Activated CD4-positive, CD25-positive, alpha-beta regulatory T cell treated with anti-CD3 and anti-CD28 coated beads, Interleukin-2, amount 50 U/mL, for 16 hours (primary cell): ENCODE measurements around the gene RAB14.
A peak's percentile ranks its signal among the peaks of the same experiment; 100 is the strongest.

Experiments used
- DNase-seq: peaks from one replicate; pipeline ENCODE4 v3.0.0-alpha.2; 2020; ENCODE audit warnings: low read depth, low spot score

The RAB14 gene

DNA sequence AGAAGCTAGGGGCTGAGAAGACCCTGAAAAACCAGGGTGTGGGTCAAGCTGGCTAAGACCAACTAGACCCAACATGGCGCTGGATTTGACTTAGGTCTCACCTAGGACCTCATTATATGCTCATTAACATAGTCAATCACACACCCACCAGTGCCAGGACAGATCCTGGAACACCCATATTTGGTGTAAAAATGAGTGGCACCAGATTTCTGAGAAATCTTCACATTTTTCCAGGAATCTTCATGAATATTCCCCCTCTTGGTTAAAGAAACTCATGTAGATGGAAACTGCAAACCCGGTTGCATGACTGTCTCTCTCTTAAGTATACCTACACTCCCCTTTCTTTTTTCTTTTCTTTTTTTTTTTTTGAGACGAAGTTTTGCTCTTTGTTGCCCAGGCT is 17.9 kb upstream of the RAB14 start:
- no peak for DNase-seq

DNA sequence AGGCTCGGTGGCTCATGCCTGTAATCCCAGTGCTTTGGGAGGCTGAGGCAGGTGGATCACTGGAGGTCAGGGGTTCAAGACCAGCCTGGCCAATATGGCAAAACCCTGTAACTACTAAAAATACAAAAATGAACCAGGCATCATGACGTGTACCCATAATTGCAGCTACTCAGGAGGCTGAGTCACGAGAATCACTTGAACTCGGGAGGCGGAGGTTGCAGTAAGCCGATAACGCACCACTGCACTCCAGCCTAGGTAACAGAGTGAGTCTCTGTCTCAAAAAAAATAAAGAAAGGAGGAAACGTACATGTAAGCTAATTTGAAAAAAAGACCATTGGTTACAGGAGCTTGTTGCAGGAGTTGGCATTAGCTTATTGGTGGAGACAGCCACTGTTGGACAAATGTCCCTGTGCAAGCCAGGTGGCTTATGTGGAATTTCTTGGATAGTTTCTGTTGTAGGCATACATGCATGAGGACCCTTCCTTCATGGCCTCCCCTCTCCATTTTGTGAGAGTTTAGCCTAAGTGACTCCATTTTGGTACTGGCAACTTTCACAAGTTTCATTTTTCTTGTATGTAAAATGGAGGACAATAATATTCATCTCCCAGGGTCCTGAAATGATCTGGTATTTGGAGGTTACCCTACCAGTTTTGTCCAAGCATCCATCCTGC is 16.8 kb upstream of the RAB14 start:
- no peak for DNase-seq

DNA sequence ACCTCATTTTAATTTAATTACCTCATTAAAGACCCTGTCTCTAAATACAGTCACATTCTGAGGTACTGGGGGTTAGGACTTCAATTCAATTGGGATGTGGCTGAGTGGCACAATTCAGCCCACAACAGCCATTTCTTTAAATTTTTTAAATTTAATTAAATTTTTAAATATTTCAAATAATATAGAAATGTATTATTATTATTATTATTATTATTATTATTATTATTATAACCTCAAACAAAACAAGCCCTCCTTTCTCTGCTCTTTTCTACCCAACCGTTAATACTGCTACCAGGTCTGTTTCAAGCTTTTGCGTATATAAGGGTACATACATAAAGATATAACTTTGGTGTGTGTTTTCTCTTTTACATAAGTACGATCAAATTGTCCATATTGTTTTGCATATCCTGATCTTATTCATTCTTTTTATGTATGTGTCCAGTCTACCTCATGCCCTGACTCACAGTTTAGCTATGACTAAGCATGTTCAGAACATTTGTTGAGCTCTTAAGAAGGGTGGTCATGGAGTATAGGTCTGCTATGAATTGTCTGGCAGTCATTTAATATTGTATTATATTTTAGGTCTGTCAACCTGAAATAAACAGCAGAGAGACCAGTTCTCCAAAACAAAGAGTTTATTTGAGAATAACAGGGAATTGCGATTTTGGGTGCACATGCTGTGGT is 16.1 kb upstream of the RAB14 start:
- DNase-seq, result no peak

DNA sequence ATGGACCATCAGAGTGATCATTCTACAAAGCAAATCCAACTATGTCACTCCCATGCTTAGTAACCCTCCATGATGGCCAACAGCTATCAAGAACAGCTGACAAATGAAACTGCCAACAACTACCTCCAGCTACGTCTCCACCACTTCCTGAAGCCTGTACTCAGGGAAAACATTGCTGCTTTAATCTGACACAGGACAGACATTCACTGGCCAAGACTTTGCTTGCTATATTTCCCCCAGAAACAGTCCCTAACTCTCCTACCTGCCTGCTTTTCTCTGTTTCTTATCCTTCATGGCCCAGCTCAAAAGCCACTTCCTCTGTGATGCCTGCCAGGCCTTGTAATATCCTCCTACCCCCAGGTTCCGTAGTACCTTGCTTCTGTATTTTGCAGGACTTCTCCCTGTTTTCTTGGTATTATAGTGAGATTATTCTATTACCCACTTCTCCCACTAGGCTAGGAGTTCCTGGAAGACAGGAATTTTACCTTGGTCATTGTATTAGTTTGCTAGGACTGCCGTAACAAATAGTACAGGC is 14.7 kb upstream of the RAB14 start:
- DNase-seq, result no peak

DNA sequence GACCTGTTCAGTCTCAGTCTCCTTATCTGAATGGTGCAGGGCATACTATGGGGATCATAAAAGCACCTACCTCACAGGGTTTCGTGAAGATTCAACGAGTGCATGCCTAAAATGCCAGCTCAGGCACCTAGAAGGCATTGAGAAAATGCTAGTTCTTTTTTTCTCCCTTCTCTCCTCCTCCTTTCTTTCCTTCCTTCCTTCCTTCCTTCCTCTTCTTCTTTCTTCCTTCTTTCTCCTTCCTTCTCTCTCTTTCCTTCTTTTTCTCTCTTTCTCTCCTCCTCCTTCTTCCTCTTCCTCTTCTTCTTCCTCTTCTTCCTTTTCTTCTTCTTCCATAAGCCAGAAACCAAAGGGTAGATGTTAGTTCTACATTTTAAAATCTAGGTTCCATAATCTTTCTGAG is 12.3 kb upstream of the RAB14 start:
- DNase-seq, result no peak

DNA sequence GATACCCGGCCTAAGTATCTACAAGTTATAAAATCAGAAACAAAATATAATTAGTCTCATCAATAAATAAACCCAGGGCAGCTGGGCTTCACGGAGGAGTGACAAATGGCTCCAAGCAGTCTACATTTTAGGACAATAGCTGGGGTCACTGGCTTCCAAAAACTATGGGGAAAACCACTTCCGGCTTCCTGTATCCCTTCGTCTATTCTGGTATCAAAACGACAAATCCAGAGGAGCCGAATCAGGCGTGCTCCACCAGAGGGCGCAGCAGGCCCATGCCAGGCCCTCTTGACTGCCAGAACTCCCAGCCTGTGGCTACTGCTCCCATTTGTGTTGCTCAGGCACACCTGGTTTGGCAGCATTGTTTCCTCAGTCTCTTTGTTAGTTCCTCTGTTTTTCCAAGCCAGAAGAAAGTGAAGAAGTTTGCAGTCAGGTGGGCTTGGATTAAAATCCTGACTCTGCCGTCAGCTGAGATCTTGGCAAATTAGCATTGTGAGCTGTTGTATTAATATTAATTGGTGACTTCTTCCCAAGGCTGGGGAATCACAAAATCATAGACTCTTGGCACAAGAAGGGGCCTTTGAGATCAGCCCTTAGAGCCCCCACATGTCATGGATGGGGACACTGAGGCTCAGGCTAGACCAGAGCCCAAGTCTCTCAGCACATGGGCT is 11.6 kb upstream of the RAB14 start:
- DNase-seq, result no peak

DNA sequence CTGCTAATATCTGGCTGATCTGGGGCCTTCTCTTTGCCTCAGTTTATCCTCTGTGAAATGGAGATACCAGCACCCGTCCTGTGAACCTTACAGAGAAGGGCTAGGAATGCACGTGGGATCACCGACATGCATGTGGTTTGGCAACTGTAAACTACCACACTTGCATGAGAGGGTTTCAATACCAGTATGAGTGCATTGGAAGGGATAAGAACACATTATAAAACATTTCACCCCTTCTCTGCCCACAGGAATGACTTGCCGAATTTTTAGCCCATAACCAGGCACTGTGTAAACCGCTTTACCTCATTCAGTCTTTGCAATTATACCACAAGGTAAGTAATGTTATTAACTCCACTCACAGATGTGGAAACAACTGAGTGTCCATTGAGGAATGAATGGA is 8.9 kb upstream of the RAB14 start:
- no peak for DNase-seq

DNA sequence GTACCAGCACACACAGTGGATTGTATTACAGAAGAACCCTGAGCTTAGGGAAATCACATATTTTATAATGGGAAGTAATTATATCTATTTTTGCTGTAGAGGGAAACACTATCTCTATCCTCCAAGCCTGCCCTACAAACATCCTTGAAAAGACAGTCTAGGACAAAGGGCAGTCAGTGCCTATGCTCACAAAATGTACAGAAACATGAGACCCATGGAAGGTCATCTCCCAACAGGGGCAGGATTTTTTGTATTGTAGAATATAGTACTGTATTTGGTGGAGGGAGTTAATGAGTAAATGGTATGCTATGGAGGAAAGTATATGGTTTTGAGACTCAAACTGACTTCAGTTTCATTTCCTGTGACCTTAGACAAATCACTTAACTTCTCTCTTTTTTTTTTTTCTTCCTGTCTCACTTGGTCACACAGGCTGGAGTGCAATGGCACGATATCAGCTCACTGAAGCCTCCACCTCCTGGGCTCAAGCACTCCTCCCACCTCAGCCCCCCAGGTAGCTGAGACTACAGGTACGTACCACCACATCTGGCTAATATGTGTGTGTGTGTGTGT is 5.8 kb upstream of the RAB14 start:
- no peak for DNase-seq

DNA sequence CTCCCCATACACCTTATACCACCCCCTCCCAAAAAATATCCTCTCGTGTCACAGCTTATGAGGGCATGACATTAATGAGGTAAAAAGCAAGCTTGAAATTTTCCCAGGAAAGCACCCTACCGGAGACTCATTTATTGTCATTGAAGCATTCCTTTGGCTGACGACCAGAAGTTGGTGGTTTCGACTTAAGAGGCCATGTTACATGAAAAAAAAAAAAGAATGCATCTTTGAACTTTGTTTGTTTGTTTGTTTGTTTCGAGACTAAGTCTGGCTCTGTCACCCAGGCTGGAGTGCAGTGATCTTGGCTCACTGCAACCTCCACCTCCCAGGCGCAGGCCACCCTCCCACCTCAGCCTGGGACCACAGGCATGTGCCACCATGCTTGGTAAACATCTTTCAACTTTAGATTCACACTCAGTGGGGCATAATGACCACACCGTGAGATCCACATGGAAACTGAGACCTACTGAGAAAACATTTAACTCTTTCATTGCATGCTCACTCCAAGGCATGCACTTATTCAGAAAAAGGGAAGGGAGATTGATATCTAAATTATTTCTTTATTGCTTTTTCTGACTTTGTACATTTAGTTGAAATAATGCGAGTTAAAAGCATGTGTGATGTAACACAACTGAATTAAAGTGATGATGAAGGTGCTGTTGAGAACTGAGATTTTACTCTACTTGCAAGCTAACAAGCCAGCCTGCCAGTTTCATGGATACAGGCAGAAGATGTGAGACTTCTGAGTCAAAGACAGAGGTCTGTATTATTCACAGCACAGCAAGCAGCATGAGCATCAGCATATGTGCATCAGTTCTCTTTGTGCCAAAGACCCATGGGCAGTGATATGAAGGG is 5.1 kb upstream of the RAB14 start:
- DNase-seq, result no peak

DNA sequence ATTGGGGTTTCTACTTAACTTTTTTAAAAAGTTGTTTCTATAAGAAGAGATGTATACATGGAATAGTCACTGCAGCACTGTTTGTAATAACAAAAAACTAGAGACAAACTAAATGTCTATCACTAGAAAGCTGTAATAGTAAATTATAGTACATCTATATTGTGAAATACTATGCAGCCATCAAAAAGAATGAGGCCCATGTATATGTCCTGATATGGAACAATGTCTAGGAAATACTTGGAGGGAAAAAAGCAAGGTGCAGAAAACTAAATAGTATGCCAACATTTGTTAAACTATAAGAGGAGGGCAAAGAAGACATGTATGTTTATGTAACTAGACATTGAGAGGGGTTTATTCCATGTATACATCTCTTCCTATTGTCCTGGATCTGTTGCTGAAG is 2.9 kb upstream of the RAB14 start:
- DNase-seq, result no peak

DNA sequence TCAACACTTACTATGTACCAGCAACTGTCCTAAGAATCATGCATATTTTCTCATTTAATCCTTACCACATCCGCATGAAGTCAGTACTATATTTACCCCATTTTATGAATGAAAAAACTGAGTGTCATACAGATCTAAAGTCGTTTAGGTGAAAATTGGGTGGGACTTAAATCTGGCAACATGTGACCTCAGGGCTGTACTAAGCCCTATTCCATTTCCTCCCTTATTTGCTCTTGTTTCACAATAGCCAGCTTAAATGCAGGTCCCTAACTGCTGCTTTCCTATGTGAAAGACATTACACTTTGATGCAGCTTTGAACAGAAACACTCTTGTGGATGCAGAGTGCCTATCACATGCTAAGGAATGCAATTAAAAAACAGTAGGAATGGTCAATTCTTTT is 2.5 kb upstream of the RAB14 start:
- no peak for DNase-seq

DNA sequence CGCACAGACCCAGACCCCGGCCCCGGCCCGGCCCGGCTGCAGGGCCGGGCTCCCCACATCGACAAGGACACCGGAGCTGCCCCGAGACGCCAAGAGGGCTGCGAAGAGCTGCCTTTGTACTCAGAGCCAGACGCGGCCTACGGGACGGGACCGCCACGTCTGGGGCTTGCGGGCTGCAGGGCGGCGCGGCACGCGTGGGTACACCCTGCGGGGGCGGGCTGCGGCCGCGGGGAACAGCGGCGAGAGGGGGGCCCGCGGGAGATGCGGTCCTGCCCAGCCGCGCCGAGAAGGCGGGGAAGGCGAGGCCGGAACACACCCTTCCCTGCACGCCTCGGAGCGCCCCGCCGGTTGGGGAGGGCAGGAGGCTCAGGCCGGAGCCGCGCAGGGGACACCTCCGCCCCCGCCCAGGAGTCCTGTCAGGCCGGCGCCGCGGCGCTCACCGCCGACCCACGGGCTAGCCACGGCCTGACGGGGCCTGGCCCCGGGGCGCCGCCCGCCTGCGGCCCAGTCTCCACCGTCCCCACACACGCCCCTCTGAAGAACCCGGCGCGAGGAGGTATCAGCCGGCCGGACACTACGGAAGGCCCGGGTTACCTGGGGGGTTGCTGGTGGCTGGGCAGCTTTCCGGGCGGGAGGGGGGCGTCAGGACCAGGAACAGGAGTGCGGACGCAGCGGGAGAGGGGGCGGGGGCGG is 478 bp downstream of the RAB14 start:
- DNase-seq, result peak; percentile 21

DNA sequence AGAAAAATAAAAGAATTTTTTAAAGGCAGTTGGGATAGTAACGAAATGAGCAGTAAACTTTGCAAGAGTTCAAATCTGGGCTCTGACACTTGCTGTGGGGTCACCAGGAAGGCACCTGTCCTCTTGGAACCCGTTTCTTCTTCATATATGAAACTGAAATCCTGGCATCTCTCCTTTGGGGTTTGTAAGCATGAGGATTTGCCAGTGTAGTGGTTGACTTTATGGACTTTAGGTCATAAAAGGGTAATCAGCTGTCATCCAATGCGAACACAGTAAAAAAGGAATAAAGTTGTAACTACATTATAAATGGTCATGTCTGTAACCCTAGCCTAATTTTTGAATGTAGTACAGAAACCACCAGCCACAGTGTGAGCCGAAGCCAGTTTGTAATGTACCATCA is 1.3 kb downstream of the RAB14 start:
- DNase-seq, result no peak

DNA sequence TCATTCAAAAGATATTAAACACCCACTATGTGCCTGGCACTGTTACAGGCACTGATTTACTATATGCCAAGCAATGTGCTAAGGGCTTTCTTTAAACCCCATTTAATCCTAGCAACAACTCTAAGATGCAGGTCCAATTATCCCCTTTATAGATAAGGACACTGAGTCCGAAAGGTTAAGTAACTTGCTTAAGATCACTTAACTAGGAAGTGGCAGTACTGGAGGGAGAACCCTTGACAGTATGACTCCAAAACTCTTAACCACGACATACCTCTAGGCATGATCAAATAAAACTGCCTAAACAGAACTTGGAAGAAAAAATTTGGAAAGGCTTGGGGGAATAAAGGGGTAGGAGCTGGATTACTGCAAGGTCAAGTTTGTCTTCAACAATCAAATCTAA is 1.7 kb downstream of the RAB14 start:
- no peak for DNase-seq

DNA sequence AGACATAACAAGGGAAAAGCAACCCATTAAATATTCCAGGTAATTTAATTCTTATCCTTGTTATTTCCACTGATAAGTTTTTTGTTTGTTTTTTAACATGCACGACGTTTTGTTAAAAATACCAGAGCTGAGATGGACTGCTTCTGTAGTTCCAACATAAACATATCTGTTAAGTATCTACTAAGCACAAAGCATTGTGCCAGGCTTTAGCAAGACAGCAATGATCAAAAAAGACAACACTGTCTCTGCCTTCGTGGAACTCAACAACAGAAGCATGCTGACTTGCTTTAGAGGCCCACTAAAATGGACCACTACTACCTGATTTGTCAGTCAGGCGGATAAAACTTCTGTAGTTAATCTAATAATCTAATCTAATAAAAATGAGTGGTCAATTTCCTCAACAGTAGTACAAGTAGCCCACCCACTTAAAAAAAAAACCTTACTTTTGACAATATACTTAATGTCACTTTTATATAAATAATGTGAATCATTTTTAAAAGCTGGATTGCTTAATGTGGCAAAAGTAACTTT is 3.1 kb downstream of the RAB14 start:
- no peak for DNase-seq

DNA sequence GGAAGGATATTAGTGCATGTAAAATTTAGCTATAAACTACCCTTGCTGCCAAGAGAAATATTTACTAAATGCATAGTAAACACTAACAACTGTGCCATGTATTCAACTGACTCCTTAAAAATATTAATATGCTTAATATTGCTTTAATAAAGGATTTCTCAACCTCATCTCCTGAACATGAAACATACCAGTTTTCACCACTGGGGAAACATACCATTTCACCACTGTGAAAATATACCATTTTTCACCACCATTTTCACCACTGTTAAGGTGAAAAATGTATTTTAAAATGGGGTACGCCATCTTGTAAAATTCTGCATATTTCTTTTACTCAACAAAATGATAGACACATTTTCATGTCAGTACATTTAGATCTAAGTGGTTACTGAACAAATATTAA is 4.5 kb downstream of the RAB14 start:
- no peak for DNase-seq

DNA sequence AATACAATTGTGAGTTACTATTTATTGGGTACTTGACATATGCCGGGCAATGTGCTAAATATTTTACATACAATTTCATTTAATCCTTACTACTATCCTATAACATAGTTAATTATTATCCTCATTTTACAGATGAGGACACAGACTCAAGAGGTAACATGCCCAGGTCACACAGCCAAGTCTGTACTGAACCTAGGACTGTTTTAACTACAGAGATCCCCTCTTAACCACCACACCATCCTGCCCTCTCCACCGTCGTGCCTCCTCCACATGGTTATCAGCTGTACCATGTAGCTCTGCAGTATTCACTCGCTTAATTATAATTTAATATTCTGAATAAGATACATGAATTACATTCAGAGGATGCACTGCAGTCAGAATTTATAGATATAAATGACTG is 5.3 kb downstream of the RAB14 start:
- no peak for DNase-seq

DNA sequence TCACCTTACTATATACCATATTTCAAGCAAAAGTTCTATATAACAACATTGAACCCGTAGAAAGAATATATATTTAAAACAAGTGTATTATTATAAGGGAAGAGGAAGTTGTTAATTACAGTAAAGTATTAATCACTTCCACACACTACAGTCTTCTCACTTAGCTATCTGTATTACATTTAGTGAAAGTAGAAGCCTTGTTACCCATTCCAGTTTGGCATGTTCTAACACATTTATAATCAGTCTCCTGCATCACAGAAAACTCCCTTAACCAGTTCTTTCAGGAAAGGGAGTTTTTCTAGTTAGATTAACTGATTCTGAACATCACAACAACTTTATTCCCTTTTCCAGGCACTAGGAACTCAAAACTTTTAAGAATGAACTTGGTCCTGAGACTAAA is 6.9 kb downstream of the RAB14 start:
- no peak for DNase-seq

DNA sequence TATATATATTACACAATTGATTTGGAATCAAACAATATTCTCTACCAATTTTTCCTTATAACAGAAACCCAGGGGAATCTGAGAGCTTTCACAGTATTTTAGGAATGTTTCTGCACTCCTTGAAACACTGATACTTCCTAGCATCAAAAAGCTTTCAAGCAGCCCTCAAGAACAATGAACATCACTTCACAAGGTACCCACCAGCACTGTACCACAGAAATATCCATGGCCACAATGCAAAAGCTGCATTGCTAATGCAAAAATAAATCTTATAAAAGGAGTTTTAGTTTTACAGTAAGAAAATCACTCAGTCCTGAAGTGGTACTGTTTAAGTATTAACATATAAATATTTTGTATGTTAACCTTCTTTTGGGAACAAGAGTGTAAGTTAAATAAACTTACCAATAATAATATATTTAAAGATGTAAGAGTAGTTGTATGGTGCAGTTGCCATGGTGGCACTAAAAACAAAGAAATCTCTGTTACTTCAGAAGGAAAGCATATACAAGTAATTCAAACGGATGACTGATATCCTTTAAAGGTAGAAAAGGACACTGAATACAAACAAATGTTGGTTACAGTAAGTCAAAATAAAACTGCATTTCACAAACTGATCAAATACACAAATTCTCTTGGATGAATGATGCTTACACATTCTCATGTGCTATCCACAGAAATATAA is 8.6 kb downstream of the RAB14 start:
- no peak for DNase-seq

DNA sequence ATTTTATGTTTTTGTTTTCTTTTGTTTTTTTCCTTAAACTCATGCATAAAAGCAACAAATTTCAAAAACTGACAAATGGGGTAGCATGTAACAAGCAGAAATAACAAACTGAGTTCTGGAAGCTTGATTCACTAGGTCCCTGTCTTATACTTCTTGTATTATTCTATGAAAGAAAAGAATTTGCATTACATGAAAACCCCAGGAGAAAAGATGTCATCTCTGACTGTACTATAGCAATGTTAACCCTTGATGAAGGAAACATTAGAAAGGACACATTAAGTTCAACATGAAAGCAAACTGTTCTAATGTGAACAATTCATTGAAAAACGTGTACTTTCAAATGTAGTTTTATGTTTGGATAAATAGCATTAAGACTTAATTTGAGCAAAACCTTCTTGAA is 9.2 kb downstream of the RAB14 start:
- no peak for DNase-seq
